HUDEP-2 (cell line): Measurements from ENCODE around the gene ZBTB33.

ENCODE experiments used
- DNase-seq, 76 experiments: peaks; one replicate each; lab custom pipeline; 2025; ENCODE audit not compliant: unreplicated experiment in 76 of 76; lab: John Stamatoyannopoulos, UW

ZBTB33 gene

GRCh38 chrX:120262859-120263708, 12.5 kb downstream of the ZBTB33 start:
- no peak for DNase-seq

- DNase-seq = no peak
These were observed 13.7 kb downstream of the ZBTB33 start for GRCh38 chrX:120264341-120264740.

- no peak for DNase-seq
These were observed 18.9 kb downstream of the ZBTB33 start for GRCh38 chrX:120269373-120270035.

- DNase-seq = no peak
These were observed 20.0 kb downstream of the ZBTB33 start for GRCh38 chrX:120270567-120270966.

GRCh38 chrX:120271218-120271617, 20.6 kb downstream of the ZBTB33 start:
- no peak for DNase-seq

- no peak for DNase-seq
These were observed 23.5 kb downstream of the ZBTB33 start for GRCh38 chrX:120274145-120274544.

GRCh38 chrX:120274958-120275357, 24.3 kb downstream of the ZBTB33 start:
- no peak for DNase-seq

- no peak for DNase-seq
These were observed 30.5 kb downstream of the ZBTB33 start for GRCh38 chrX:120281021-120281624.

- DNase-seq = no peak
These were observed 31.1 kb downstream of the ZBTB33 start for GRCh38 chrX:120281761-120282160.

GRCh38 chrX:120282697-120283096, 32.1 kb downstream of the ZBTB33 start:
- no peak for DNase-seq

- no peak for DNase-seq
These were observed 36.3 kb downstream of the ZBTB33 start for GRCh38 chrX:120286733-120287512.

- no peak for DNase-seq
These were observed 37.0 kb downstream of the ZBTB33 start for GRCh38 chrX:120287513-120288112.

GRCh38 chrX:120290107-120290506, 39.5 kb downstream of the ZBTB33 start:
- no peak for DNase-seq

GRCh38 chrX:120291211-120291610, 40.6 kb downstream of the ZBTB33 start:
- DNase-seq = no peak

GRCh38 chrX:120293015-120293414, 42.4 kb downstream of the ZBTB33 start:
- DNase-seq = no peak

- no peak for DNase-seq
These were observed 44.0 kb downstream of the ZBTB33 start for GRCh38 chrX:120294651-120295050.

- DNase-seq = no peak
These were observed 47.3 kb downstream of the ZBTB33 start for GRCh38 chrX:120297923-120298322.

- DNase-seq = no peak
These were observed 49.3 kb downstream of the ZBTB33 start for GRCh38 chrX:120299928-120300327.

GRCh38 chrX:120301497-120301896, 50.9 kb downstream of the ZBTB33 start:
- no peak for DNase-seq

GRCh38 chrX:120301960-120302359, 51.3 kb downstream of the ZBTB33 start:
- DNase-seq = no peak

- no peak for DNase-seq
These were observed 51.8 kb downstream of the ZBTB33 start for GRCh38 chrX:120302434-120302833.
